Endothelial cell of umbilical vein (primary cell): Measurements from ENCODE around the gene MEPCE. TPM values are rescaled to one million over a fixed set of nuclear protein-coding genes. Genes with fewer than 3 reads are reported as not detected.

Experiments
- BruUV-seq: library from RNA; stranded (reverse); fragments of 400-500 nt; replicated peaks from 2 replicates; lab custom pipeline; 2021; lab: Mats Ljungman, UMichigan
- CTCF ChIA-PET: fragments of 300-600, 350-600 bp; sonication (Branson Sonifier 250); formaldehyde crosslinking; loops from one replicate; lab custom pipeline; 2021; ENCODE audit warnings: antibody characterized with exemption, inconsistent platforms; lab: Charles Lee
- POLR2A ChIA-PET: fragments of 300-600, 350-600 bp; sonication (Branson Sonifier 250); formaldehyde crosslinking; loops from one replicate; lab custom pipeline; 2021; ENCODE audit warnings: antibody characterized with exemption, inconsistent platforms; lab: Charles Lee
- DNase-seq: peaks from one replicate; pipeline ENCODE4 v3.0.0-alpha.2; 2011; ENCODE audit warnings: low read depth, low spot score
- FAIRE-seq: peaks from 2 replicates; lab custom pipeline; 2011; peaks lifted over from hg19 to GRCh38; lab: Jason Lieb, UNC
- H2AFZ ChIP-seq: 2 replicates; pipeline ENCODE4 v1.6.0; 2012; ENCODE audit warnings: low read depth, low read length, control low read depth, inconsistent platforms
- H3K27ac ChIP-seq: 2 replicates; pipeline ENCODE4 v1.5.1; 2011; ENCODE audit warnings: low read depth, mild to moderate bottlenecking, control low read depth, low read length, moderate library complexity; ENCODE audit not compliant: insufficient read depth
- H3K27me3 ChIP-seq, 2 experiments: 2 replicates each; pipeline versions ENCODE4 v1.6.0 to v1.6.1; 2011; ENCODE audit warnings: low read length in 2 of 2, mixed read lengths in 1 of 2; ENCODE audit not compliant: control insufficient read depth in 2 of 2, insufficient read depth in 2 of 2
- H3K36me3 ChIP-seq, 2 experiments: 2 replicates in 1 of 2; 3 replicates in 1 of 2; pipeline ENCODE4 v1.5.1; 2011; ENCODE audit warnings: low read length in 2 of 2, mild to moderate bottlenecking in 1 of 2, moderate library complexity in 1 of 2; ENCODE audit not compliant: control insufficient read depth in 2 of 2, insufficient read depth in 2 of 2; ENCODE audit errors: extremely low read depth in 1 of 2
- H3K4me1 ChIP-seq: 3 replicates; pipeline ENCODE4 v1.5.1; 2011; ENCODE audit warnings: mild to moderate bottlenecking, low read length; ENCODE audit not compliant: control insufficient read depth, insufficient read depth; ENCODE audit errors: extremely low read depth
- H3K4me2 ChIP-seq: 2 replicates; pipeline ENCODE4 v1.6.1; 2011; ENCODE audit warnings: low read length, control low read depth, mixed read lengths; ENCODE audit not compliant: insufficient read depth
- H3K4me3 ChIP-seq, 3 experiments: fragments of 200-600 bp in 1 of 3; sonication (generic), shearing (Covaris generic) in 1 of 3; replicated peaks in 1 of 3; 2 replicates each; pipeline ENCODE4 v1.5.1; 2011 to 2016; ENCODE audit warnings: control low read depth in 3 of 3, low read length in 3 of 3, mild to moderate bottlenecking in 2 of 3, inconsistent platforms in 1 of 3, low read depth in 1 of 3, moderate library complexity in 1 of 3; ENCODE audit not compliant: insufficient read depth in 1 of 3
- H3K79me2 ChIP-seq: 2 replicates; pipeline ENCODE4 v1.6.0; 2012; ENCODE audit warnings: low read length, inconsistent platforms; ENCODE audit not compliant: control insufficient read depth, insufficient read depth
- H3K9ac ChIP-seq: replicated peaks from 2 replicates; pipeline ENCODE3; 2011; ENCODE audit warnings: low read length, control low read depth; ENCODE audit not compliant: insufficient read depth; ENCODE audit errors: extremely low read depth
- H3K9me1 ChIP-seq: replicated peaks from 3 replicates; pipeline ENCODE4 v1.6.0; 2011; ENCODE audit warnings: mild to moderate bottlenecking, low read length; ENCODE audit not compliant: control insufficient read depth, insufficient read depth; ENCODE audit errors: extremely low read depth
- H3K9me3 ChIP-seq: replicated peaks from 2 replicates; pipeline ENCODE4 v1.5.1; 2012; ENCODE audit warnings: low read length, inconsistent platforms; ENCODE audit not compliant: control insufficient read depth, insufficient read depth
- H4K20me1 ChIP-seq: replicated peaks from 2 replicates; pipeline ENCODE3; 2011; ENCODE audit warnings: mild to moderate bottlenecking, low read length; ENCODE audit not compliant: control insufficient read depth, insufficient read depth; ENCODE audit errors: extremely low read depth
- CTCF ChIP-seq, 2 donors: IDR thresholded peaks; 1 replicate in 1 of 2; 2 replicates in 1 of 2; pipeline ENCODE4 v1.5.1; 2011; ENCODE audit warnings: low read length in 2 of 2, mild to moderate bottlenecking in 2 of 2, moderate library complexity in 2 of 2, control low read depth in 1 of 2, inconsistent platforms in 1 of 2, low read depth in 1 of 2; ENCODE audit not compliant: insufficient read depth in 1 of 2; ENCODE audit errors: extremely low read depth in 1 of 2
- EZH2 ChIP-seq: IDR thresholded peaks from 2 replicates; pipeline ENCODE4 v1.6.1; 2012; ENCODE audit warnings: borderline replicate concordance, low read depth, mild to moderate bottlenecking, moderate library complexity, low read length, inconsistent platforms; ENCODE audit not compliant: severe bottlenecking
- FOS ChIP-seq: IDR thresholded peaks from 2 replicates; pipeline ENCODE4 v1.6.1; 2011; ENCODE audit warnings: mild to moderate bottlenecking, low read length, moderate library complexity, borderline replicate concordance; ENCODE audit not compliant: insufficient read depth
- GATA2 ChIP-seq: IDR thresholded peaks from 2 replicates; pipeline ENCODE4 v1.7.0; 2011; ENCODE audit warnings: low read depth, mild to moderate bottlenecking, moderate library complexity, mixed read lengths, low read length; ENCODE audit not compliant: insufficient read length, insufficient read depth
- JUN ChIP-seq: IDR thresholded peaks from 2 replicates; pipeline ENCODE4 v1.6.1; 2011; ENCODE audit warnings: borderline replicate concordance, low read depth; ENCODE audit not compliant: insufficient read length, insufficient read depth
- MAX ChIP-seq: IDR thresholded peaks from 2 replicates; pipeline ENCODE4 v1.6.1; 2011; ENCODE audit not compliant: insufficient read depth, insufficient read length
- MYC ChIP-seq: IDR thresholded peaks from one replicate; pipeline ENCODE4 v1.6.1; 2011; ENCODE audit warnings: mild to moderate bottlenecking, low read depth, low read length
- POLR2A ChIP-seq: IDR thresholded peaks from 2 replicates; pipeline ENCODE4 v1.6.1; 2012; ENCODE audit warnings: low read depth, mild to moderate bottlenecking, control low read depth, low read length
- POLR2AphosphoS5 ChIP-seq: IDR thresholded peaks from 2 replicates; pipeline ENCODE4 v1.6.1; 2012; ENCODE audit warnings: low read depth, mild to moderate bottlenecking, control low read depth, low read length, moderate library complexity; ENCODE audit not compliant: insufficient read depth
- dilution Hi-C: fragments of 300-500 bp; cut with MboI; formaldehyde crosslinking; loops from one replicate; pipeline ENCODE4 v1.15.0; 2019; ENCODE audit warnings: low sequenced_read_pairs; ENCODE audit not compliant: extremely low pct_ligation_motif_present
- intact Hi-C: fragments of 100-400 bp; cut with micrococcal nuclease; formaldehyde crosslinking; loops from one replicate; pipeline ENCODE4 v1.10.0; 2022
- polyA plus RNA-seq, 4 experiments: library from polyadenylated mRNA; depleted of rRNA in 3 of 4; stranded (reverse) in 3 of 4; unstranded in 1 of 4; fragments of >200 nt; gene quantifications; 2 replicates each; pipeline versions ENCODE4 v1.2.1 to v1.2.3, GENCODE V29; 2011 to 2012; ENCODE audit warnings: missing spikeins in 1 of 4
- total RNA-seq: library from RNA; stranded (reverse); gene quantifications from 2 replicates; pipeline ENCODE4 v1.2.3, GENCODE V29; 2021

Gene MEPCE
- total and polyA plus RNA-seq, 2 donors (not counting 3 experiments of a cell fraction or from before 2014, with no cell fraction given): 23.3 to 45.8 TPM

DNA sequence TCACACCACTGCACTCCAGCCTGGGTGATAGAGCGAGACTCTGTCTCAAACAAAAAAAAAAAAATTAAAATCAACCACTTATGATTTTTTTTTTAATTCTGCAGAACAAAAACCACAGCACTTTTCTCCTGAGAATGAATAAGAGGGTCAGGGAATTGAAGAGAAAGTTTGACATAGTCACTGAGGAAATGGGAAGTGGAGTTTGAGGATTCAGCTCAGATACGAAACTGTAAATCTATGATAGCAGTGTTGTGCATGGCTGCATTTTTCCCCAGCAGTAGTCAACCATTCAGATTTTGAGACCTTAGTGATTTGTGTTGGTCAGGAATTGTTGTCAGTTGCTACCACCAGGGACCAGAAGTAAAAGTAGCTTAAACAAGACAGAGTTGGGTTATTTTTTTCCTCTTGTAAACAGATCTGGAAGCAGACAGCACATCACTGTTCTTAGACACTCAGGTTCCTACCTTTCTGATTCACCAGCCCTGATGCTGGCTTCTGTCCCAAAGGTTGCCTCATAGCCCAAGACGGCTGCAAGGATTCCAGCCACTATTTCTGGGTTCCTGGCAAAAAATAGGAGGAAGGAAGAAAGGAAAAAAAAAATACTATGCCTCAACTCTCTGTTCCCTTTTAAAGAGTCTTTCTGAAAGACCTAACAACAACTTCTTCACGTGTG, 36.3 kb upstream of the MEPCE start:
- intact Hi-C loops (no loop called here), dilution Hi-C loops (no loop called here)
- Histone ChIP-seq H3K4me2 (no peak overlapping the region), H3K9ac (no peak overlapping the region), H3K9me3 (no peaks in the 10 kb centered on the region), H3K4me3 (no peak overlapping the region), H3K79me2 (no peaks in the 10 kb centered on the region), H3K36me3 (no peaks in the 10 kb centered on the region), H3K27me3 (peaks cover 7 to 20% of the 10 kb centered on the region in 2 experiments), H3K9me1 (no peaks in the 10 kb centered on the region), H4K20me1 (no peaks in the 10 kb centered on the region), H3K27ac (no peak overlapping the region), H3K4me1 (no peaks in the 10 kb centered on the region), H2AFZ (no peak overlapping the region)
- DNase-seq (no peak), FAIRE-seq (no peak)
- POLR2A ChIA-PET: interaction anchor here (0.6 kb wide), 1 partner anchor 8 kb away, joined by 4 read pairs; no protein-coding TSS in a partner anchor
- no TSS peak for BruUV-seq
- TF ChIP-seq MYC: no peak
- no peak for TF ChIP-seq POLR2AphosphoS5
- no peak for TF ChIP-seq GATA2
- no peak for TF ChIP-seq MAX
- no peak for TF ChIP-seq EZH2
- no peak for TF ChIP-seq CTCF (IDR thresholded peaks at IDR 0.05; ENCODE audit: extremely low read depth in 1 of 2, insufficient read depth in 1 of 2, low read depth in 1 of 2, low read length in 2 of 2)
- TF ChIP-seq POLR2A: no peak
- TF ChIP-seq FOS: no peak
- TF ChIP-seq JUN: no peak
- CTCF ChIA-PET: interaction anchor here (1.0 to 1.6 kb wide), 3 partner anchors 10 to 31 kb away, joined by 3 to 4 read pairs (median 3); no protein-coding TSS in a partner anchor
